ENCODE measurements around the gene MUSTN1.

MUSTN1 gene

GRCh38 chr3:52809662-52810377, 25.0 kb downstream of the MUSTN1 start:
- Histone ChIP-seq H3K9ac (no peak overlapping the region), H3K4me3 (ENCODE audit: low read depth, low read length) (no peak overlapping the region), H3K27me3 (ENCODE audit: control insufficient read depth, insufficient read depth, low read length) (no peaks in the 10 kb centered on the region), H3K36me3 (ENCODE audit: control insufficient read depth, insufficient read depth, low read length) (no peaks in the 10 kb centered on the region), H2AFZ (no peak overlapping the region), H3K9me3 (ENCODE audit: control insufficient read depth, low read length) (no peaks in the 10 kb centered on the region), H3K4me1 (no peaks in the 10 kb centered on the region), H3K27ac (no peak overlapping the region), H3K79me2 (no peaks in the 10 kb centered on the region), H3K4me2 (ENCODE audit: low read length) (no peak overlapping the region)
- TF ChIP-seq, protein P1, sequence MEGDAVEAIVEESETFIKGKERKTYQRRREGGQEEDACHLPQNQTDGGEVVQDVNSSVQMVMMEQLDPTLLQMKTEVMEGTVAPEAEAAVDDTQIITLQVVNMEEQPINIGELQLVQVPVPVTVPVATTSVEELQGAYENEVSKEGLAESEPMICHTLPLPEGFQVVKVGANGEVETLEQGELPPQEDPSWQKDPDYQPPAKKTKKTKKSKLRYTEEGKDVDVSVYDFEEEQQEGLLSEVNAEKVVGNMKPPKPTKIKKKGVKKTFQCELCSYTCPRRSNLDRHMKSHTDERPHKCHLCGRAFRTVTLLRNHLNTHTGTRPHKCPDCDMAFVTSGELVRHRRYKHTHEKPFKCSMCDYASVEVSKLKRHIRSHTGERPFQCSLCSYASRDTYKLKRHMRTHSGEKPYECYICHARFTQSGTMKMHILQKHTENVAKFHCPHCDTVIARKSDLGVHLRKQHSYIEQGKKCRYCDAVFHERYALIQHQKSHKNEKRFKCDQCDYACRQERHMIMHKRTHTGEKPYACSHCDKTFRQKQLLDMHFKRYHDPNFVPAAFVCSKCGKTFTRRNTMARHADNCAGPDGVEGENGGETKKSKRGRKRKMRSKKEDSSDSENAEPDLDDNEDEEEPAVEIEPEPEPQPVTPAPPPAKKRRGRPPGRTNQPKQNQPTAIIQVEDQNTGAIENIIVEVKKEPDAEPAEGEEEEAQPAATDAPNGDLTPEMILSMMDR (IDR thresholded peaks at IDR 0.05): no peak

DNA sequence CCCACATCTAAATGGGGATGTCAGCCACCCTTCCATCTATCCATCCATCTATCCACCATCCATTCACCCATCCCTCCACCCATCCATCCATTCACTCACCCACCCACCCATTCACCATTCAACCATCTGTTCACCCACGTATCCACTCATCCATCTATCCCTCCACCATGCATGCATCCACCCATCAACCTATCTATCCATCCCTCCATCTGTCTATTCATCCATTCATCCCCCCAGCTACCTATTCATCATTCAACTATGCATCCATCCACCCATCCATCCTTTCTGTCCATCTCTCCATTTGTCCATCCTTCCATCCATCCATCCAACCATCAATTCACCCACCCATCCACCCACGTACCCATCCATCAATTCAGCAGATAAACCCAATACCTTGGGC, 25.7 kb downstream of the MUSTN1 start:
- TF ChIP-seq, protein P1 (IDR thresholded peaks at IDR 0.05): no peak
- Histone ChIP-seq H3K4me1 (no peaks in the 10 kb centered on the region), H3K9ac (no peak overlapping the region), H3K79me2 (no peaks in the 10 kb centered on the region), H3K4me3 (ENCODE audit: low read depth, low read length) (no peak overlapping the region), H3K4me2 (ENCODE audit: low read length) (no peak overlapping the region), H3K27me3 (ENCODE audit: control insufficient read depth, insufficient read depth, low read length) (no peaks in the 10 kb centered on the region), H3K36me3 (ENCODE audit: control insufficient read depth, insufficient read depth, low read length) (no peaks in the 10 kb centered on the region), H3K27ac (no peak overlapping the region), H2AFZ (no peak overlapping the region), H3K9me3 (ENCODE audit: control insufficient read depth, low read length) (no peaks in the 10 kb centered on the region)

- Histone ChIP-seq H3K36me3 (ENCODE audit: control insufficient read depth, insufficient read depth, low read length) (no peaks in the 10 kb centered on the region), H3K4me2 (ENCODE audit: low read length) (no peak overlapping the region), H3K9ac (no peak overlapping the region), H3K27me3 (ENCODE audit: control insufficient read depth, insufficient read depth, low read length) (no peaks in the 10 kb centered on the region), H2AFZ (no peak overlapping the region), H3K27ac (no peak overlapping the region), H3K9me3 (ENCODE audit: control insufficient read depth, low read length) (no peaks in the 10 kb centered on the region), H3K4me3 (ENCODE audit: low read depth, low read length) (no peak overlapping the region), H3K4me1 (no peaks in the 10 kb centered on the region), H3K79me2 (no peaks in the 10 kb centered on the region)
- TF ChIP-seq, protein P1 (IDR thresholded peaks at IDR 0.05): no peak
These were observed 29.4 kb downstream of the MUSTN1 start for GRCh38 chr3:52805270-52806039.

DNA sequence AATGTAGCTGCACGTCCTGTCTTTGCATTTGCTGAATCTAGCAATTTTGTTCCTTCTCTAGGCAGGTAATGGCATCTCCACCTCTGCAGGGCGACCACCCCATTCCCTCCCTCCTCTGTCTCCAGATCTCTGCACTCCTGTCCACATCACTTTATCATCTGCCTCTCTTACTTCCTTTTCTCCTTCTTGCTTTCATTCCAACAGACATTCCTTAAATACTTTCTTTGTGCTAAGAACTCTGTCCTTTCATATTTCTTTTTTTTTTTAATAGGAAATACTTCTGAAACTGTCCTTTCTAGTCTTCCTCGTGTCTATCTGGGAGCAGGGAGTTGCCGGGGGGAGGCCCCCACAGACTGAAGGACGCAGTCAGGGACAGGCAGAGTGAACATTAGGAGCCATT, 33.0 kb downstream of the MUSTN1 start:
- Histone ChIP-seq H2AFZ (no peak overlapping the region), H3K79me2 (no peaks in the 10 kb centered on the region), H3K9ac (no peak overlapping the region), H3K9me3 (ENCODE audit: control insufficient read depth, low read length) (no peaks in the 10 kb centered on the region), H3K27ac (no peak overlapping the region), H3K4me1 (no peaks in the 10 kb centered on the region), H3K4me2 (ENCODE audit: low read length) (no peak overlapping the region), H3K4me3 (ENCODE audit: low read depth, low read length) (no peak overlapping the region), H3K36me3 (ENCODE audit: control insufficient read depth, insufficient read depth, low read length) (no peaks in the 10 kb centered on the region), H3K27me3 (ENCODE audit: control insufficient read depth, insufficient read depth, low read length) (no peaks in the 10 kb centered on the region)
- TF ChIP-seq, protein P1 (IDR thresholded peaks at IDR 0.05): no peak
